OCI-LY3 (cell line): Measurements from ENCODE around the gene GFRA1.

Experiments used
- H2AFZ ChIP-seq: fragments of 200-600, 300-600 bp; shearing (Covaris generic); 2 replicates; pipeline ENCODE4 v1.6.0; 2014; ENCODE audit warnings: antibody characterized with exemption, low read depth, low read length
- H3K27ac ChIP-seq: fragments of 200-600, 300-600 bp; sonication (generic); 2 replicates; pipeline ENCODE4 v1.5.1; 2014; ENCODE audit warnings: mild to moderate bottlenecking, low read length, moderate library complexity, mixed read lengths
- H3K27me3 ChIP-seq: fragments of 200-600, 300-600 bp; sonication (generic); 2 replicates; pipeline ENCODE4 v1.6.1; 2014; ENCODE audit warnings: low read depth, low read length, mixed read lengths
- H3K36me3 ChIP-seq: fragments of 200-600, 300-600 bp; sonication (generic); replicated peaks from 2 replicates; pipeline ENCODE3; 2014; ENCODE audit warnings: low read depth, low read length, mixed read lengths
- H3K4me1 ChIP-seq: fragments of 300-600, 200-600 bp; sonication (generic); 2 replicates; pipeline ENCODE4 v1.6.1; 2014; ENCODE audit warnings: low read length, mixed read lengths
- H3K4me2 ChIP-seq: fragments of 200-600, 300-600 bp; sonication (generic); 2 replicates; pipeline ENCODE4 v1.6.1; 2014; ENCODE audit warnings: low read length, mixed read lengths
- H3K4me3 ChIP-seq: fragments of 300-600, 200-600 bp; sonication (generic); 2 replicates; pipeline ENCODE4 v1.5.1; 2014; ENCODE audit warnings: antibody characterized with exemption, mild to moderate bottlenecking, low read length, moderate library complexity
- H3K79me2 ChIP-seq: fragments of 300-600, 200-600 bp; shearing (Covaris generic); 2 replicates; pipeline ENCODE4 v1.6.1; 2014; ENCODE audit warnings: mild to moderate bottlenecking, low read length, mixed read lengths
- H3K9ac ChIP-seq: fragments of 300-600, 200-600 bp; shearing (Covaris generic); 2 replicates; pipeline ENCODE4 v1.6.0; 2014; ENCODE audit warnings: mild to moderate bottlenecking, low read length, moderate library complexity
- H3K9me3 ChIP-seq: fragments of 200-600, 300-600 bp; shearing (Covaris generic); 2 replicates; pipeline ENCODE4 v1.6.1; 2014; ENCODE audit warnings: low read length, mixed read lengths; ENCODE audit not compliant: insufficient read depth
- H4K20me1 ChIP-seq: fragments of 200-600, 300-600 bp; sonication (generic); 2 replicates; pipeline ENCODE4 v1.6.1; 2016; ENCODE audit warnings: low read length, mixed read lengths; ENCODE audit not compliant: insufficient read depth
- CTCF ChIP-seq: fragments of 200-600, 300-600 bp; sonication (generic); IDR thresholded peaks from 2 replicates; pipeline ENCODE4 v1.5.1; 2014; ENCODE audit warnings: antibody characterized with exemption, low read length, low read depth
- EZH2phosphoT487 ChIP-seq: fragments of 200-600 bp; shearing (Covaris generic); IDR thresholded peaks from 2 replicates; pipeline ENCODE4 v1.6.1; 2018; ENCODE audit warnings: antibody characterized with exemption, mixed run types, low read depth

The GFRA1 gene

GRCh38 chr10:116271593-116272439, 1.2 kb downstream of the GFRA1 start:
- Histone ChIP-seq H3K9ac (no peak overlapping the region), H3K79me2 (no peaks in the 10 kb centered on the region), H3K4me1 (no peaks in the 10 kb centered on the region), H4K20me1 (no peaks in the 10 kb centered on the region), H3K9me3 (no peaks in the 10 kb centered on the region), H3K36me3 (no peaks in the 10 kb centered on the region), H3K4me2 (no peak overlapping the region), H2AFZ (no peak overlapping the region), H3K4me3 (no peak overlapping the region), H3K27me3 (no peaks in the 10 kb centered on the region), H3K27ac (no peak overlapping the region)
- TF ChIP-seq CTCF, result no peak
- no peak for TF ChIP-seq EZH2phosphoT487

GRCh38 chr10:116270771-116271592, 2.0 kb downstream of the GFRA1 start:
- Histone ChIP-seq H3K4me1 (no peaks in the 10 kb centered on the region), H3K4me2 (no peak overlapping the region), H4K20me1 (no peaks in the 10 kb centered on the region), H3K27me3 (no peaks in the 10 kb centered on the region), H3K27ac (no peak overlapping the region), H3K9me3 (no peaks in the 10 kb centered on the region), H2AFZ (no peak overlapping the region), H3K36me3 (no peaks in the 10 kb centered on the region), H3K79me2 (no peaks in the 10 kb centered on the region), H3K4me3 (no peak overlapping the region), H3K9ac (no peak overlapping the region)
- no peak for TF ChIP-seq CTCF
- TF ChIP-seq EZH2phosphoT487, result no peak

GRCh38 chr10:116270126-116270770, 2.8 kb downstream of the GFRA1 start:
- Histone ChIP-seq H3K36me3 (no peaks in the 10 kb centered on the region), H3K79me2 (no peaks in the 10 kb centered on the region), H3K4me3 (no peak overlapping the region), H3K9ac (no peak overlapping the region), H2AFZ (no peak overlapping the region), H3K27me3 (no peaks in the 10 kb centered on the region), H4K20me1 (no peaks in the 10 kb centered on the region), H3K4me1 (no peaks in the 10 kb centered on the region), H3K9me3 (no peaks in the 10 kb centered on the region), H3K27ac (no peak overlapping the region), H3K4me2 (no peak overlapping the region)
- TF ChIP-seq EZH2phosphoT487, result no peak
- TF ChIP-seq CTCF, result no peak

GRCh38 chr10:116269619-116270018, 3.4 kb downstream of the GFRA1 start:
- H3K4me1 ChIP-seq, result no peaks in the 10 kb centered on the region
- H4K20me1 ChIP-seq, result no peaks in the 10 kb centered on the region
- no peaks in the 10 kb centered on the region for H3K36me3 ChIP-seq
- no peak for TF ChIP-seq CTCF
- TF ChIP-seq EZH2phosphoT487, result no peak
- no peak overlapping the region for H3K27ac ChIP-seq
- no peaks in the 10 kb centered on the region for H3K27me3 ChIP-seq
- no peaks in the 10 kb centered on the region for H3K79me2 ChIP-seq
- H3K9me3 ChIP-seq, result no peaks in the 10 kb centered on the region
- no peak overlapping the region for H3K4me2 ChIP-seq
- H2AFZ ChIP-seq, result no peak overlapping the region
- no peak overlapping the region for H3K4me3 ChIP-seq
- no peak overlapping the region for H3K9ac ChIP-seq
